ENCODE measurements around the gene LURAP1L. TPM values are rescaled to one million over a fixed set of nuclear protein-coding genes. Genes with fewer than 3 reads are reported as not detected.

Gene LURAP1L
- polyA plus RNA-seq, 3 donors = not detected

DNA sequence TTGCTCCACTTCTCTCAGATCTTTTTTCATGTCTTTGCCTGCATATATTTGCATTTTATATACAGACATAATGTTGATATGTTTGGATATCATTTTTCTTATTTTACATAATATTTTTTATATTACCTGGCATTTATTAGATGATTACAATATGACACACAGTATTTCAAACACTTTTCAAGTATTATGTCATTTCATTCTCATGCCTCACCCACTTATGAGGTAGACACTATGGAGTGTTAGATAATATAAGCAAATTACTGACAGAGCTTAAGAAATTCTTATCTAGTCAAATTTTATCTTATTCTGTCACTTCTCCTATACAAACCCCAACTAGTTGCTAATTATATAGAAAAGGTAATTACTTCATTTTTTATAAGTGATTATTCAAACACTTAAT lies 11.1 kb downstream of the LURAP1L start:
- intact Hi-C loops (cut with micrococcal nuclease) = no loop called here
- Histone ChIP-seq H3K9me3 (replicated peaks in 1 of 2; ENCODE audit: control insufficient read depth in 1 of 2, insufficient read depth in 1 of 2, low read length in 2 of 2) (no peaks in the 10 kb centered on the region), H3K4me2 (replicated peaks; ENCODE audit: extremely low read depth, low read length, poor library complexity, severe bottlenecking) (no peak overlapping the region), H3K27ac (ENCODE audit: low read depth in 1 of 2, low read length in 2 of 2) (no peak overlapping the region), H3K27me3 (ENCODE audit: control insufficient read depth in 2 of 2, insufficient read depth in 2 of 2, low read length in 2 of 2) (no peaks in the 10 kb centered on the region), H3K36me3 (replicated peaks in 1 of 2; ENCODE audit: control insufficient read depth in 1 of 2, insufficient read depth in 2 of 2, low read length in 2 of 2) (no peaks in the 10 kb centered on the region), H2AFZ (ENCODE audit: insufficient read depth, low read depth, low read length, poor library complexity, severe bottlenecking) (no peak overlapping the region), H3K4me3 (replicated peaks in 1 of 3; ENCODE audit: low read depth in 2 of 3, low read length in 3 of 3) (no peak overlapping the region), H4K20me1 (ENCODE audit: insufficient read depth, low read length) (no peaks in the 10 kb centered on the region), H3K79me2 (ENCODE audit: insufficient read depth, low read length) (no peaks in the 10 kb centered on the region), H3K4me1 (ENCODE audit: control insufficient read depth in 1 of 2, insufficient read depth in 2 of 2, low read length in 2 of 2) (no peaks in the 10 kb centered on the region), H3K9ac (ENCODE audit: insufficient read depth, low read length, poor library complexity, severe bottlenecking) (no peak overlapping the region)
- no peaks in the 10 kb centered on the region for H3K36me3 Mint-ChIP-seq
- TF ChIP-seq, protein P1, sequence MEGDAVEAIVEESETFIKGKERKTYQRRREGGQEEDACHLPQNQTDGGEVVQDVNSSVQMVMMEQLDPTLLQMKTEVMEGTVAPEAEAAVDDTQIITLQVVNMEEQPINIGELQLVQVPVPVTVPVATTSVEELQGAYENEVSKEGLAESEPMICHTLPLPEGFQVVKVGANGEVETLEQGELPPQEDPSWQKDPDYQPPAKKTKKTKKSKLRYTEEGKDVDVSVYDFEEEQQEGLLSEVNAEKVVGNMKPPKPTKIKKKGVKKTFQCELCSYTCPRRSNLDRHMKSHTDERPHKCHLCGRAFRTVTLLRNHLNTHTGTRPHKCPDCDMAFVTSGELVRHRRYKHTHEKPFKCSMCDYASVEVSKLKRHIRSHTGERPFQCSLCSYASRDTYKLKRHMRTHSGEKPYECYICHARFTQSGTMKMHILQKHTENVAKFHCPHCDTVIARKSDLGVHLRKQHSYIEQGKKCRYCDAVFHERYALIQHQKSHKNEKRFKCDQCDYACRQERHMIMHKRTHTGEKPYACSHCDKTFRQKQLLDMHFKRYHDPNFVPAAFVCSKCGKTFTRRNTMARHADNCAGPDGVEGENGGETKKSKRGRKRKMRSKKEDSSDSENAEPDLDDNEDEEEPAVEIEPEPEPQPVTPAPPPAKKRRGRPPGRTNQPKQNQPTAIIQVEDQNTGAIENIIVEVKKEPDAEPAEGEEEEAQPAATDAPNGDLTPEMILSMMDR (IDR thresholded peaks at IDR 0.05) = no peak
- no peak overlapping the region for H3K4me3 Mint-ChIP-seq
- DNase-seq = no peak
- no peak overlapping the region for H3K27ac Mint-ChIP-seq
- H3K4me1 Mint-ChIP-seq = no peaks in the 10 kb centered on the region
- H3K9me3 Mint-ChIP-seq = peaks cover 0 to 4% (median 0%) of the 10 kb centered on the region in 7 donors
- H3K27me3 Mint-ChIP-seq (ENCODE audit: low read depth in 3 of 3) = no peaks in the 10 kb centered on the region

DNA sequence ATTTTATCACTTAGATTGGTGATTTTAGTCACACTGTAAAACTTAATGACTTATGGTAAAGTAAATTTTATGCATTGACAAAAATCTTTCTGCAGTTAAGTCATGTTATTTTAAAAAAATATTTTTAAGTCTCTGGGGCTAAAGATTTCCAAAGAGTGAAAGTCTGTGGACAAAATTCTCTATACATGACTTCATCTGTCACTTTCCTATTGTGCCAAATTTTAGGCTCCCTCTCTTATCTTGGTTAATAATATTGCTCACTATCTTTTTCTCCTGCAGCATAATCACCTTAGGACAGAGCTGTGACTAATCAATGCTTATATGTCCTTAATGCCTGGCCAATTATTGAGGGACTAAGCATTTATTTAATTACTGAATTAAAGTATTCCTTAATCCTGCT lies 15.2 kb downstream of the LURAP1L start:
- no peaks in the 10 kb centered on the region for H3K36me3 Mint-ChIP-seq
- H3K9me3 Mint-ChIP-seq = peaks cover 0 to 1% (median 0%) of the 10 kb centered on the region in 7 donors
- H3K4me1 ChIP-seq (ENCODE audit: control insufficient read depth in 1 of 2, insufficient read depth in 2 of 2, low read length in 2 of 2) = no peaks in the 10 kb centered on the region
- H3K4me1 Mint-ChIP-seq = no peaks in the 10 kb centered on the region
- DNase-seq = no peak
- H3K27me3 ChIP-seq (ENCODE audit: control insufficient read depth in 2 of 2, insufficient read depth in 2 of 2, low read length in 2 of 2) = no peaks in the 10 kb centered on the region
- H3K4me3 Mint-ChIP-seq = no peak overlapping the region
- no peak overlapping the region for H3K27ac ChIP-seq (ENCODE audit: low read depth in 1 of 2, low read length in 2 of 2)
- H3K27me3 Mint-ChIP-seq (ENCODE audit: low read depth in 3 of 3) = no peaks in the 10 kb centered on the region
- H3K9me3 ChIP-seq (replicated peaks in 1 of 2; ENCODE audit: control insufficient read depth in 1 of 2, insufficient read depth in 1 of 2, low read length in 2 of 2) = no peaks in the 10 kb centered on the region
- H3K4me2 ChIP-seq (replicated peaks; ENCODE audit: extremely low read depth, low read length, poor library complexity, severe bottlenecking) = no peak overlapping the region
- H3K27ac Mint-ChIP-seq = no peak overlapping the region
- TF ChIP-seq, protein P1 (IDR thresholded peaks at IDR 0.05) = no peak
- no peak overlapping the region for H2AFZ ChIP-seq (ENCODE audit: insufficient read depth, low read depth, low read length, poor library complexity, severe bottlenecking)
- H3K36me3 ChIP-seq (replicated peaks in 1 of 2; ENCODE audit: control insufficient read depth in 1 of 2, insufficient read depth in 2 of 2, low read length in 2 of 2) = no peaks in the 10 kb centered on the region
- no peak overlapping the region for H3K4me3 ChIP-seq (replicated peaks in 1 of 3; ENCODE audit: low read depth in 2 of 3, low read length in 3 of 3)
- H4K20me1 ChIP-seq (ENCODE audit: insufficient read depth, low read length) = no peaks in the 10 kb centered on the region
- intact Hi-C loops (cut with micrococcal nuclease) = no loop called here
- no peak overlapping the region for H3K9ac ChIP-seq (ENCODE audit: insufficient read depth, low read length, poor library complexity, severe bottlenecking)
- H3K79me2 ChIP-seq (ENCODE audit: insufficient read depth, low read length) = no peaks in the 10 kb centered on the region
